Activated naive CD4-positive, alpha-beta T cell treated with anti-CD3 and anti-CD28 coated beads, Interleukin-2, amount 10 ng/mL, durations not matched to agents 7 days and 5 days (primary cell): ENCODE measurements around the gene LHX1.

Experiments used
- CTCF ChIA-PET: fragments of 350-600 bp; sonication (Branson Sonifier 250); formaldehyde crosslinking; loops from one replicate; lab custom pipeline; 2021; ENCODE audit warnings: antibody characterized with exemption; lab: Charles Lee
- DNase-seq: peaks from one replicate; pipeline ENCODE4 v3.0.0-alpha.2; 2020
- H3K27ac Mint-ChIP-seq: one replicate; pipeline ENCODE4 v1.8.0; 2021; ENCODE audit warnings: mild to moderate bottlenecking, moderate library complexity, mixed read lengths
- H3K27me3 Mint-ChIP-seq: one replicate; pipeline ENCODE4 v1.8.0; 2021; ENCODE audit warnings: mild to moderate bottlenecking, mixed read lengths
- H3K36me3 Mint-ChIP-seq: one replicate; pipeline ENCODE4 v1.8.0; 2021; ENCODE audit warnings: mixed read lengths
- H3K4me1 Mint-ChIP-seq: one replicate; pipeline ENCODE4 v1.8.0; 2021; ENCODE audit warnings: mixed read lengths
- H3K4me3 Mint-ChIP-seq: one replicate; pipeline ENCODE4 v1.8.0; 2021; ENCODE audit warnings: mild to moderate bottlenecking, moderate library complexity, mixed read lengths
- H3K9me3 Mint-ChIP-seq: one replicate; pipeline ENCODE4 v1.8.0; 2021; ENCODE audit warnings: mixed read lengths

The LHX1 gene

GRCh38 chr17:36980280-36980761 is 43.0 kb downstream of the LHX1 start:
- no peaks in the 10 kb centered on the region for H3K9me3 Mint-ChIP-seq
- no peak for DNase-seq
- H3K4me3 Mint-ChIP-seq, result no peak overlapping the region
- CTCF ChIA-PET, result interaction anchor here (0.7 kb wide), 1 partner anchor 159 kb away, joined by 3 read pairs; no protein-coding TSS in a partner anchor
- no peaks in the 10 kb centered on the region for H3K27me3 Mint-ChIP-seq
- peaks cover 29% of the 10 kb centered on the region for H3K36me3 Mint-ChIP-seq
- H3K27ac Mint-ChIP-seq, result no peak overlapping the region
- no peaks in the 10 kb centered on the region for H3K4me1 Mint-ChIP-seq

DNA sequence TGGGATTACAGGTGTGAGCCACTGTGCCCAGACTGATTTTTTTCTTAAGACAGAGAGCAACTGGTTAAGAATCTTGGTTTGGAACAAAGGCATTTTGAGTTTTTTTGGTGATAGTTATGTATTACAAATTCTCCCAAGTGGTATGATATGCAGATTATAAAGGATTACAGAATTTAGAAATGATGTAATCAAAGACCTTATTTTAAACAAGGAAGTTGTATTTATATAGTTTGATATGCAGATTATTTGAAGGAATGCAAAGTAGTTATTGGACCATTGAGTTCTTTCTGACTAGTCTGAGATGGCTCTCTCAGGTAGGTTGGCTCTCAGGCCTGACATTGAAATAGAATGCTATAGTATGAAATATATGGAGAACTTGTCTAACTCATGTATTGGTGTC is 46.3 kb downstream of the LHX1 start:
- no peaks in the 10 kb centered on the region for H3K9me3 Mint-ChIP-seq
- no peak overlapping the region for H3K4me3 Mint-ChIP-seq
- H3K27ac Mint-ChIP-seq, result no peak overlapping the region
- DNase-seq, result no peak
- H3K27me3 Mint-ChIP-seq, result no peaks in the 10 kb centered on the region
- peaks cover 34% of the 10 kb centered on the region for H3K36me3 Mint-ChIP-seq
- CTCF ChIA-PET, result no interaction called here
- H3K4me1 Mint-ChIP-seq, result no peaks in the 10 kb centered on the region

GRCh38 chr17:36989173-36989572 is 51.9 kb downstream of the LHX1 start:
- DNase-seq, result no peak
- Mint-ChIP-seq H3K4me3 (no peak overlapping the region), H3K9me3 (no peaks in the 10 kb centered on the region), H3K36me3 (peaks cover 39% of the 10 kb centered on the region), H3K27me3 (no peaks in the 10 kb centered on the region), H3K27ac (no peak overlapping the region), H3K4me1 (no peaks in the 10 kb centered on the region)
- CTCF ChIA-PET, result interaction anchor here (1.1 kb wide), 1 partner anchor 60 kb away, joined by 3 read pairs; no protein-coding TSS in a partner anchor

DNA sequence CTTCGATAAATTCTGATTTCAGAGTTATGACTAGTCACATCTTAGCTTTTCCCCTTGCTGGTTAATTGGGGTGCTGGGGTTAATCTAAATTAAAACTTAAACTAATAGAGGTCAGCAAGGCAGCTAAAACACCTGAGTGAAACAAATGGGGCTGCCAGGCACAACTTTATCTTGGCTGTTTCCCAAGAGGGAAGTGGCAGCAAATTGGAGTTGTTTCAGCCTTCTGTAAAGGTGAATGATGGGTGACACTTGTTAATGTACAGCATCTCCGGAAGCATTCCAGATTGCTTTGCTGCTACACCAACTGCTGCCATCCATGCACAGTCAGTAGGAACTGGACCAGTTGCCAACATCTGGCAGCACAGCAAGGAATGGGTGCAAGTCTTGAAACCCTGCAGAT is 55.4 kb downstream of the LHX1 start:
- Mint-ChIP-seq H3K36me3 (peaks cover 56% of the 10 kb centered on the region), H3K27me3 (no peaks in the 10 kb centered on the region), H3K4me3 (no peak overlapping the region), H3K9me3 (no peaks in the 10 kb centered on the region), H3K4me1 (no peaks in the 10 kb centered on the region), H3K27ac (no peak overlapping the region)
- DNase-seq, result no peak
- CTCF ChIA-PET, result interaction anchor here (2.5 kb wide), 1 partner anchor 55 kb away, joined by 7 read pairs; no protein-coding TSS in a partner anchor

DNA sequence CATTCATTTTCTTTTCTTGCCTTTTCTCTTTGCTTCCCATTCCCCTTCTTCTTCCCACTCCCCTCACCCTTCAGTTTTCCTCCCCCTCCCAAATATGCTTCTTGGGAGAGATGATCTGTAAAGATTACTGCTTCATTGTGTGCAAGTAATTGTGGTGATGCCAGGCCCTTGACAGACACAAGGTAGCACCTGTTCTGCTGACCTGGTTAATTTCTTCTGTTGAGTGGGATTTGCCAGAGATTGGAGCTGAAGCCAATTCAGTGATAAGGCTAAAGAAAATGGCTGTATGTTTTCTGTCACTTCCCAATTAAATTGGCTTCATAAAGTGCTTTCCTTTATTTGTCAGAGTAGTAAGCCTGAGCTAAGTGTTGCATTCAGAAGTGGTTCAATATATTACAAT is 56.0 kb downstream of the LHX1 start:
- H3K36me3 Mint-ChIP-seq, result peaks cover 60% of the 10 kb centered on the region
- no peak for DNase-seq
- no peaks in the 10 kb centered on the region for H3K4me1 Mint-ChIP-seq
- no peak overlapping the region for H3K27ac Mint-ChIP-seq
- H3K27me3 Mint-ChIP-seq, result no peaks in the 10 kb centered on the region
- H3K4me3 Mint-ChIP-seq, result no peak overlapping the region
- H3K9me3 Mint-ChIP-seq, result no peaks in the 10 kb centered on the region
- CTCF ChIA-PET, result interaction anchor here (2.5 kb wide), 1 partner anchor 54 kb away, joined by 7 read pairs; no protein-coding TSS in a partner anchor
